ENCODE data around the gene TAF4B. TPM values are rescaled to one million over a fixed set of nuclear protein-coding genes. Genes with fewer than 3 reads are reported as not detected.
"Not testable (repeated sequence)": the region's sequence is repeated elsewhere in the genome, so short reads cannot be mapped to it uniquely, and the experiment has no call there.

The TAF4B gene
- total RNA-seq, 1 experiment from 2014 or later = 4.0 TPM

DNA sequence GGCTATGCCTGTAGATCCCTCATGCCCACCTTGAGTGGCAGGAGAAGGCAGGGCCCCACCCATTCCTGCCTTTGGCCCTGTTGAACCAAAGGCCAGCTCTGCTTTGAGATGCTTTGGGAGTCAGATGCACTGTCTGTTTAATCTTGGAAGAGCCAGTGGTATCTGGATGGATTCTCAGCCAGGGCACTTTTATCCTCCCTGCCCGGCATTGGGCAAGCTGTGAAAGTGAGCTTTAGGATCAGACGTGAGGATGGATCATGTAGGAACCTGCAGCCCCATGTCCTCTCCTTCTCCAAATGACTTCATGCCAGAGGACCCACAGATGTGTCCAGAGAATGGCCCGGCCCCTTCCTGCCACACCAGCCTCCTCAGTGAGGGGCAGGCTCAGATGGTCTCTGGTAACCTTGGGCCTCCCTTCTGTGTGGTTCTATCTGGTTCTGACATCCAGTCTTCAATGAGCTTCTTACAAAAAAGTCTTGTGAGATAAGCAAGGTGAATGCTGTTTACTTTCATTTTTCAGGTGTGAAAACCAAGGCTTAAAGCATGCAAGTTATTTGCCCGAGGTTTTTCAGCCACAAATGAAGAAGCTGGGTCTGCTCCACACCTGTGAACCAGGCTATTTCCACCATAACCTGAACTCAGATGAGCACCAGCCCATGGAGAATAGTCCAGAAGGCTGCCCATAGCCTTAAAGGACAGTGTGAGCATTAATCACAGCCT, 198.3 kb downstream of the TAF4B start:
- no peak for DNase-seq (ENCODE audit: low spot score)

DNA sequence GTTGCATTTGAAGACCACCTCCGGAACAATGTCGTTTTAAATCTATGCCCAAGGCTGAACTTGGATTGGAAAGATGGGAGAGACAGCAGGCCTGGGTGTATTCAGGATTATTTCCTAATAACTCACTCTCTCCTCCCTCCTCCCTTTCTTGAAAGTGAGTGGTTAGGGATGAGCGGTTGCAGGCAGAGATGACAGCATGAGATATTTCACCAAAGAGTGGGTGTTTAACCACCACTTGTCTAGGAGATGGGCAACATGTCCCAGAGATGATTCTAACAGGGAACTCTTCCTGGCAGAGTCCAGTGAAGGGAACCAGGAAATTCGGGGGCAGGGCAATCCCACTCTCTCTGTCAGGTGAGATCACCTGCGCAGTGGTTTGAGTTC, 198.9 kb downstream of the TAF4B start:
- DNase-seq (ENCODE audit: low spot score) = no peak

DNA sequence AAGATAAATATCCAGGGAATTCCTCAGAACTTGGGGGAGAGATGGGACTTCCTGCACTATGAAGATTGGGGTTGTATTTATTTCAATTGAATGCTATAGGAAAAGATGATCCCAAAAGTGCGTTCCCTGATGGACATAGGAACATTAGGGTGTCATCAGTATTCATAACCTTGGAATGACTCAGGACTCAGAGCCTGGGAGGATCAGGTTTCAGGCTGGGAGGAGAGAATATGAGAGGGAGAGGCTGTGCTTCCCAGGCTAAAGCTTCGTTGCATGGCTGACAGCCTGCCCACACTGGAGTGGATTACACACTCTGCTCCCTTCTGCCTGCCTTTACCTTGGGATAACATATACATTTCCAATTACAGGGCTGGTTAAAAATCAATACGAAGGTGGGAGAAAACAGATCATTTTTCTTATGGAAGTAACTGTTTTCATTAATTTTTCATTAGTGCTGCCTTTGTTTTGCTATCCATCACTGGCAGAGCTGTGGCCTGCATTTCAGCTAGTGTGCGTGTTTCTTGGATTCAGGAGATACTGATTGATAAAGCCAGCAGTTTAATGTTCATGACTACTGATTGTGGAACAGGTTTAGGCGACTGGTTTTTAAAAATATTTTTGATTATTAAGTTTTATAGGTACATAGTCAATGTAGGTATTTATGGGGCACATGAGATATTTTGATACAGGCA, 203.4 kb downstream of the TAF4B start:
- peak; percentile 60 for DNase-seq (ENCODE audit: low spot score)

DNA sequence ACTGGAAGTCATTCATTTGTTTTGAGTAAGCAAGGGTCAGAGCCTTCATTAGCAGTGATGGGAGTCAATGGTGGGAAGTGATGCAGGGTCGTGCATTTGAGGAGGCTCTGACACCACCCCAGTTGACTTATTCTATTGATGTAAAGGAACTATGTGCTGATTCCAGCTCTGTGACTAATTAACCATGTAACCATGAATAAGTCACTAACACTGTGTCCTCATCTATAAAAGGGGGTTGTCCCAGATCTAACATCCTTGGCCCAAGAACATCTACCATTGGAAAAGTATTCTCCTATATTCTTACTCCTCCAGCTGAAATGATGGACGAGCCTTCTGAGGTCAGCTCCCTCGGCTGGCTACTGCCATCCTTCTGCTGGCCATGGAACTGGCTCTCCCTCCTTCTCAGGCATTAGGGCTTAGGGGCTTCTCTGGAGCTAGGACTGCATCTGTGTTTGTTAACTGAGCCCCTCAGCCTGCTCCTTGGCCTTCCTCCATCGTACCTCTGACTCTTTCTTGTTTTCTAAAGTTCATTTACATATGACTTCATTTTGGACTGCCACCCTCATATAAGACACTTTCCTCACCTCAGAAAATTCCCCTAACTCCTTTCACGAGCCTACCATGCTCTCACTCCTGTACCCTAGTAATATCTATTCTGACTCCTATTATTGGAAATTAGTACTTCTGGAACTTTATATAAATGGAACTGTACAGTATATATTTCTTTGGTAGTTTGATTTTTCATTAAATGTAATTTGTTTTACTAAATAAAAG, 206.6 kb downstream of the TAF4B start:
- no peak for DNase-seq (ENCODE audit: low spot score)

DNA sequence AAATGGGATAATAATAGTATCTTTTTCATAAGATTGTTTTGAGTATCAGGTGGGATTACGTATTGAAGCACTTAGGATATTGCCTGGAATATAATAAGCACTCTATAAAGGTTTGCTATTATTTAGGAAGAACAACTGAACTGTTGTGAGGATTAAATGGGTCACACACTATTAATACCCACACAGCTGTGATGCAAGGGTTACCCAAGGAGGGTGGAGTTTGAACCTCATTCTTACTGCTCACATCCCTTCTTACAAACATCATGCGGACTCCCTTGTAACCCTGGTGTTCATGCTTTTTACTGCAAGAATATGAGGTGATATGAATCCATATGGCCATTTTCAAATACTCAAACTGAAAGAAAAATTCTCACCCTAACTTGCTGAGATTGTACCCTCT, 208.6 kb downstream of the TAF4B start:
- DNase-seq (ENCODE audit: low spot score) = no peak

DNA sequence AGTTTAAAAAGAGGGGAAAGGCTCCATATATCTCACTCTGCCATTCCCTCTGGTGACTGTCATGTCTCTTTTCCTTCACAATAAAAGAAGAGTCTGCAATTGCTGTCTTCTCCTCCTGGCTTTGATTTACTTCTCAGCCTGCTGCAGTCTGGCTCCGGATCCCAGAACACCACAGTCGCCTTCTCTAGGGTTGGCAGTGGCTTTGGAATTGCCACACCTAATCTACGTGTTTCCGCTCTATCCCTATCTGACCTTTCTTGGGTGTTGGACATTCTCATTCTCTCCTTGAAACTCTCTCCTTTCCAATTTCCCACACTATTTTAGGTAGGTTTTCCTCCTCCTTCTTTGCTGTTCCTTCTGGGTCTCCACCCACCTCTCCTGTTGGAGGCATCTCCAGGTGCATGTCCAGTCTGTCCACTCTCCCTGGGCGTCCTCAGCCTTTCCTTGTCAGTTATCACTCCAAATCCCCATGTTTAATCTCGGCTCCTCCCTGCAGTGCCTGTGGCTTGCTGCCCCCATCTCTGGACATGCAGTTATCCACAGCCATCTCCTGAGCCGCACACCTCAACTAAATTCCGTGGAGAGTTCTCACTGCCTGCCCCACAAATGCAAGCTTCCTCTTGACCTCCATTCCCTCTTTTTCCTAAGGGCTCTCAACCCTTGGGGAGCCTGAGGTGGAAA, 209.3 kb downstream of the TAF4B start:
- DNase-seq (ENCODE audit: low spot score) = no peak

DNA sequence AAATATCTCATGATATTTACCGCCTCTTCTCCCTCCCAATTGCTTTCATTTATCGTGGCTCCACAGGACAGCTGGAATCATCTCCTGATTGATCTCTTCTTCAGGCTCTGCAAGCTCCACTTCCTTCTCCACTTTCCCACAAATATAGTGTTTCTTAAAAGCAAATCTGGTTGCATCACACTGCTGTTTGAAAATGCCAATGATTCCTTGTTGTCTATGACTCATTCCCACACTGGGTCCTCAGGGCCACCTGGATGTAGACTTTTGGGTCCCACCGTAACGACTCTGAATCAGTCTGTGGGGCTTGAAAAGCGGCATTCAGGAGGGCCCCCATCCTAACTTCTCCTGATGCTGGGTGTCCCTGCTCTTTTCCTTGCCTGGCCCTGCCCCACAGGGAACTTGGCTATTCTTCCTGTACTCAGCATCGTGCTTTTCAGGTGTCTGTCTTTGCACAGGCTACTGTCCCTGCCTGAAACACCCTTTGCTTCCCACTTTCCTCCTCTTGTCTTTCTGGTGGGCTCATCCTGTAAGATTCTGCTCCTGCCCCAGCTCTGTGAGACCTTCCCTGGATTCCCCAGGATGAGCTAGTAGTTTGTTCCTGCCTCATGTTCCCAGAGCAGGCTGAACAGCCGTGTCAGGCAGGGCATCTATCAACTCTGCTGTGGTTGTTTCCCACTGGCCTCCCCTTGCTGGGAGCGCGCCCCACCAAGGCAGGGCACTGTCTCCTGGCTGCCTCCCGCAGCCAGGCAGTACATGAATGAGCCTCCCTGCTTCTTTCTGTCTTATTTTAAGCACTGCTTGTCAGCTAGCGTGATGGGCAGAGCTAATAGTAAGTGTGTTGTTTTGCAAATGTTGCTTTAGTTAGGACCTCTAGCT, 210.2 kb downstream of the TAF4B start:
- DNase-seq (ENCODE audit: low spot score) = peak; percentile 77

DNA sequence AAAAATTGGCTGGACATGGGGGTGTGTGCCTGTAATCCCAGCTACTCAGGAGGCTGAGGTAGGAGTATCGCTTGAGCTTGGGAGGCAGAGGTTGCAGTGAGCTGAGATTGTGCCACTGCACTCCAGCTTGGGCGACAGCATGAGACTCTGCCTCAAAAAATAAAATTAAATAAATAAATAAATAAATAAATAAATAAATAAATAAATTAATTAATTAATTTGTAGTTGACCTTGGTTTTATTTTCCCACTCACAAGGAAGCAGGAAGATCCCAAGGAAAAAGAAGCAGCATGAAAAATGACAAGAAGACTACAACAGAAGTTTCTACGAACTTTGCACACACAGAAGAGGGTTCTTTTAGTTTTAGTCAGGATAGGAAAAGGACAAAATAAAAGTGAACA, 211.4 kb downstream of the TAF4B start:
- DNase-seq (ENCODE audit: low spot score) = not testable (repeated sequence)

DNA sequence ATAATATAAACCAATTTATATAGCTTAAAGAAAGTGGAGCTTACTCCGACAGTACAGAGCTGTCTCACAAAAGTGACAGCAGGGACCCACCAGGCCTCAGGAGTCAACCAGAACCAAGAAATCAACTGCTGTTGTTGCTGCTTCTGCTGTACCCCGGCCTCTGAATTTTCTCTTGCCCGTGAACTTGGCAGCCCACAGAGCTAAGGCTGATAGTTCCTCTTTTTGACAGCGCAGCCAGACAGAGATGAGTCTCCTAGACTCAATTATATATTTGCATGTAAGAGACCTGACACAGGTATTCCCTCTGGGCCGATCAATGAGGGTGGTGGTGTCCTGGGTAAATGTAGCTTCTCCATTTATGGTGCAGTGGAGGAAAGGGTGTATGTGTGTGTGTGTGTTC, 212.7 kb downstream of the TAF4B start:
- no peak for DNase-seq (ENCODE audit: low spot score)

DNA sequence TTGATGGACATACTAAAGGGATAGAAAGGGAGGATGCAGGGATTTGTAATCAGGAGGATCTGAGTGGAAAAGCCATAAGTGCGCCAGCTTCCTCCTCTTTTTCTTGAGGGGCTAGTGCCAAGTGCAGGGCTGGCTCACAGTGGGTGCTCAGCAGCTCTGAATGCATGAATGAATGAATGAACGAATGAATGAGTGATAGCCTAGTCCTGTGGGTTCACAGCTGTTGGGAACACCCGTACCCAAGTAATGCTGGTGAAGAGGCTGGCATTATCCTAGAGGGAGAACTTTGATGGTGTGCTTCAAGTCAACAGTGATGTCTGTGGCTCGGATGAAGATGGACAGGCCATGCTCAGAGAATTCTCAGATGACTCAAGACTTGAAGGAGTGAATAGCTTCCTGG, 213.3 kb downstream of the TAF4B start:
- DNase-seq (ENCODE audit: low spot score) = no peak

DNA sequence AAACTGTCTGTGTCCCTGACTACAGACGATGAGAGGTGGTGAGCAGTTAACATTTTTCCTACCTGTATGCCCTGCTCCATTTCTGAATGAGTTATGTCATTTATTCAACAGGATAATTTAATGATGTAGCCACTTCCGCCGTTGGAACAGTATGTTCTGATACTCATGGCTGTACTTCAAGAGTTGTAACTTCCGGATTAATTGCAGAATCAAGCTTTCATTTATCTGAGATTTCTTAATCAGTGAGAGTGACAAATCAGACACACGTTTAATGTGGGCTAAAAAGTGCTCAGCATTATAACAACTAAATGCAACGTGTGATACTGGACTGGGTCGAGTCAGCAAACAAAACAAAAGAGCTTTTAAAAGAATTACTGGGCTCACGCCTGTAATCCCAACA, 214.4 kb downstream of the TAF4B start:
- no peak for DNase-seq (ENCODE audit: low spot score)

Other genes with a start within 250 kb of the TAF4B start
- gene SS18, start 135.8 kb upstream of the TAF4B start, total RNA-seq (2014; rRNA removed; shearing (Covaris generic)) = 80.7 and 92.0 TPM in 2 replicates
- gene PSMA8, start 92.6 kb upstream of the TAF4B start, total RNA-seq (2014; rRNA removed; shearing (Covaris generic)) = not detected in 2 replicates